Cardiac septum (tissue), 1 donor: ENCODE results near the gene PRRX1. TPM values are rescaled to one million over a fixed set of nuclear protein-coding genes. Genes with fewer than 3 reads are reported as not detected.

ENCODE experiments used
- DNase-seq: peaks from one replicate; pipeline ENCODE4 v3.0.0-alpha.2; 2020; ENCODE audit warnings: low spot score
- intact Hi-C: fragments of 100-400 bp; cut with DNase I; formaldehyde crosslinking; loops from one replicate; pipeline ENCODE4 v1.14.0; 2022
- total RNA-seq: library from RNA; stranded (reverse); fragmentation: NEBNext Ultra II Directional; extraction: Animal tissue kit (Norgen Biotek cat#: 25700); gene quantifications from one replicate; pipeline ENCODE4 v1.2.1, GENCODE V29; 2021
- donor health status: DM: no; HTN: no; CAD: no.

PRRX1 gene
- total RNA-seq, 1 donor from 2014 or later, result 124 TPM

GRCh38 chr1:170662561-170663403 lies 1.1 kb upstream of the PRRX1 start:
- no peak for DNase-seq
- intact Hi-C loops, result loop anchor here (5.0 to 10.0 kb wide), 5 partner anchors 105 to 738 kb away; no protein-coding TSS in a partner anchor

- DNase-seq, result no peak
- intact Hi-C loops, result loop anchor here (2.0 to 10.0 kb wide), 8 partner anchors 35 to 739 kb away; partner anchors contain the start of gene GORAB
Observed at GRCh38 chr1:170663404-170664092, 383 bp upstream of the PRRX1 start.

- intact Hi-C loops, result loop anchor here (2.0 to 10.0 kb wide), 8 partner anchors 34 to 740 kb away; partner anchors contain the start of gene GORAB
- DNase-seq, result no peak
Observed at GRCh38 chr1:170664828-170665612, 1.1 kb downstream of the PRRX1 start.

DNA sequence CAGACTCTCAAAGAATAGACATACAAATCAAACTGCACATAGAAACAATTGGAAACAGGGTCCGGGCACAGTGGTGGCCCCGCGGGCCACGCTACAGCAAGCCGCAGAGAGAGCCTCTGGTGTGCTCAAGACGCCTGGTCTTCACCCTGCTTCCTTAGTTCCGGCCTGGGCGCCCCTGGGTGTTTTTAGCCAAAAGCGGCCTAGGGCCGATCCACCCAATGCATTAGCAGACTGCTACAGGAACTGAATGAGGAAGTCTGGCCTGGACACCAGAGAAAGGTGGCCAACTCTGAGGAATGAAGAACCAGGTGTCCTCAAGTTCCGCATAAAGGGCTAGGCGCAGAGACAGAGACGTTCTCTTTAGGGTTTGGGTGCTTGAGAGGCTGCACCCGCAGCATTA lies 1.7 kb downstream of the PRRX1 start:
- intact Hi-C loops, result loop anchor here (2.0 to 10.0 kb wide), 5 partner anchors 33 to 741 kb away; partner anchors contain the start of gene GORAB

DNA sequence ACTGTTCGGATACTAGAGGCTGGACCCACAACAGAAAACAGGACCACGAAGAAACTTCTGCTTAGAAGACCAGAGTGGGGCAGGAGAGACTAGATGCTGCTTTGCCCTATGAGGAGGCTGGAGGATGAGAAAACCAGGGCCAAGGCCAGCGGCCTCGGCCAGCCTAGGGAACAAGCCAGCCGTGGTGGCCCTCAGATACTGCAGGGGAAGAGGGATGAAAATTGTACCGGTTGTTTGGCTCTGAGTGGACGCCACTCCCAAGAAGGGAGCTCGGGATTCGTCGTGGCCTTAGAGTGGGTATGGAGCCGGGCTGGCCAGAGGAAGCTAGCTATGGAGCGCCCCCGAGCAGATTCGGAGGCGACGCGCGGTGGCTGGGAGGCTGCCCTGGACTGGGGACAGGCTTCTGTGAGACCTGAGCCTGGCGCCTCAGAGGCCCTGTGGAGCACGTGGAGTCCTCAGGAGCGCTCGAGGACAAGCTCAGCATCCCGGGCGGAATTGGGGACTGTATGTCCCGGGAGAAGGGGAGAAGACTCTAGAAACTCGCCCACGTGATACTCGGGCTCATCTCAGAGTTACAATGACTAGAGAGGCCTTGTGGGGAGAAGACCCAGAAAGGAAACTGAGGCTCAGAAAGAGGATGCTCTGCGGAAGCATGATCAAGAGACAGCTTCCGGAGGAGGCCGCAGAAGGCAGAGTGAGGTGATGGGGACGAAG lies 2.8 kb downstream of the PRRX1 start:
- intact Hi-C loops, result loop anchor here (10.0 kb wide), 2 partner anchors 652 to 742 kb away; no protein-coding TSS in a partner anchor
- no peak for DNase-seq

More for the DNA sequence above, 1.7 kb downstream of the PRRX1 start:
- DNase-seq, result no peak

DNA sequence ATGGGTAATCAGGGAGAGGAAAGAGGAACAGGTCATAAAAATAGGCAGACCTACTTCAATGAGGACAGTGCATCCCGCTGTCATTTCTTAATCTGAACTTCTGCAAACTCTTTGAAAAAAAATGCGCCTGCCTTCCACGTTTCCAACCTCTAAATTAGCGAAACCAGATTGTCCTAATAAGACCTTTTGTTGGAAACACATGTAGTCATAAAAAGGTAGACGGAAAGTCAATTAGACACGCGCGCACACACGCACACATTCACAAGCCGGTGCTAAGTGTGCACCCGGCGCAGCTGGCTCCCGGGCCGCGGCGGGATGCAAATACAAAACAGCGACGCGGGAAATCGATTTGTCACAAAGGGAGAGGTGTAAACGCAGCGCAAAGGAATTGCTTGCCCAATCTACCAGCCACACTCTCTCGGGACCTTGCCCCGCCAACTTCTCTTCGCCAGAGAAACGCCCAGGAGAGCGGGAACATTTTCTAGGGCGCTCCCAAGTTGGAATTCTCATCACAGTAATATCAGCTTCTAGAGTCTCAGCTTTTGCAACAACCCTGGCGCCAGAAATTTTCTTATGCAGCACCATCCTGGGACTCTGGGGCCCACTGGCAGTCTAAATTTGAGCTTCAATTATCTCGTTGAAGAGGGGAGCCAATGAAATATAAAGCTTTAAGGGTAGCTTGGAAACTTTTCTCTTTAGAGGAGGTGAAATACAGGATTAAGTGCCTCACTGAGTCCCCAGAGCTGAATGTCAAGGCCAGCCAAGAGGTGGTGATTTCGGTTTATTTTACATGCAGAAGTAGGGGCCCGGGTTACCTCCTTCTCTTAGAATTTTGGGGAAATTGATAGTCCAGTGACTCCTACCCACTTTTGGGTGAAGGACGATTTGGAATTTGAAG lies 4.5 kb downstream of the PRRX1 start:
- no peak for DNase-seq
- intact Hi-C loops, result loop anchor here (10.0 kb wide), 2 partner anchors 654 to 744 kb away; no protein-coding TSS in a partner anchor

- intact Hi-C loops, result loop anchor here (10.0 kb wide), 2 partner anchors 654 to 744 kb away; no protein-coding TSS in a partner anchor
Observed at GRCh38 chr1:170669107-170669445, 5.1 kb downstream of the PRRX1 start.

DNA sequence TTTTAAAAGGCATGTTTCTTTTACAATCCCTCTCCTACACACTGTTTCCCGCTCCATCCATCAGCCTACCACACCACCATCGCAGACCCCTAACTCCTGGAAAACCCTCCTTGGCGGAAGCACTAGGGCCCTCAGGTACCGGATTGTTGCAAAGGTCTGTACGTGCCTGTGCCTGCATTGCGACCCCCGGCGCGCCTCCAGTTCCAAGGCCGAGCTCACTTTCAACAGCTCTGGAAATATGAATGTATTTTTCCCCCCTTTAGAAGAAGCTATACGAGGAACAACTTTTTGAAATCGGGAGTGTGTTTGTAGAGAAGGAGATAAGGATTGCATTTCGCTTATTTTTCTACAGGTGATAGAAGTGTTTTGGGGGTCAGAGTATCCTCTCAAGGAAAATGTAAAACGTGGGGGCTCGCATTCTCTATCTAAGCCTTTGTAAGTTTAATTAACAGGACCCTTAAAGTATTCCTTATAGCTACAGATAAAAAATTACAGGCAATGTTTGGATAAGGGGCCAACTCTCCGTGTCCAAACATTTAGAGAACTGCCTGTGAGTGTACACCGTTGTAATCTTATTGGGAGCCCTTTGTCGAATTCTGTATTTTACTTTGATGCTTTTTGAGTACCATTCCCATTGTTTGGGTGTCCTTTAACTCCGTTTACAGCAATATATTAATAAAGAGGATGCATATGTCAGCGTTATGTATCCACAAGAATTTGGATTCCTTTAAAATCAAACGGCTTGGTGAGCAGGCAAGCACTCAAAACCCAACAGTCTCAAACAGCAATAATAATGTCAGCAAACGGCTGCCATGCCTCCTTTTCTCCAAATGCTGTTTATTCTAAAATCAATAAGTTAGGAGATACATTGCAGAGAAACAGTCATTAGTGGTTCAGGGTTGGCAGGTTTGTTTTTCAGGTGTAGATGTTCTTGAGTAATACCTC lies 5.9 kb downstream of the PRRX1 start:
- intact Hi-C loops, result loop anchor here (5.0 to 10.0 kb wide), 4 partner anchors 55 to 745 kb away; no protein-coding TSS in a partner anchor
- DNase-seq, result no peak

More at GRCh38 chr1:170669107-170669445, 5.1 kb downstream of the PRRX1 start:
- DNase-seq, result no peak

DNA sequence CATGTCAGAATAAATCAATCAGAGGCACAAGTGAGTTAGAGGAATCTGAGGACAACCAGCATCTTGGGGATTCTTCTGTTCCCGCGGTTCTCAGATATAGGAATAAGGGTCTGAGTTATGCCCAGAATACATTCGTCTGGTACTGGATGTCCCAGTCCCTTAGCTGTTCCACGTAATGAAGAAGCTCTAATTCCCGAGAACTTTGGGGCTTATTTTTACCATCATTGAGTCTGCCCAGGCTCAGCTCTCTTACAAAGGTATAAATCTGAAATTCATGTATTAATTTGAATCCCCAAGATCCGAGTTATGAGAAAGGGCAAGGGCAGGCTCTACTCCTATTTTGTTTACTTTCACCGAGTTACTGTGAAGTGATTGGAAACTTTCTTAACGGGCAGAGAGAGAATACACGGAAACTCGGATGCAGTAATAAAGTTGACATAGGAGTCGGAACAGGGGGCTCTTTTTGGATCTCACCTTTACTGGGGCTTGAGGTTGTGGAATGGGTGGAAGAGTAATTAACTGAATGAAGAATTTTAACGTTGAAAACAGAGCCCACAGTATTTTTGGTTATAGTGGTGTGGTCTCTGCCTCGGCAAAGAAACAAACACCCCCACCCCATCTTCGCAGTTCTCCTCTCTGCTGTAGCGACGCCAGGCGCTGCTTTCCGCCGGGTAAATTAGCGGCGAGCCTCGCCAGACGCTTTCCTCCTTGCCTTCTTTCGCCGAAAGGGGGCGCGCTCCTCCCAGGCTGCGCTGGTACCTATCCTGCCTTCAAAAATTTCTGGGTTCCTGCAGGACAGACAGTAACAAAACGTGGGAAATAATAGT lies 7.1 kb downstream of the PRRX1 start:
- DNase-seq, result no peak
- intact Hi-C loops, result loop anchor here (5.0 to 10.0 kb wide), 2 partner anchors 54 to 211 kb away; no protein-coding TSS in a partner anchor

DNA sequence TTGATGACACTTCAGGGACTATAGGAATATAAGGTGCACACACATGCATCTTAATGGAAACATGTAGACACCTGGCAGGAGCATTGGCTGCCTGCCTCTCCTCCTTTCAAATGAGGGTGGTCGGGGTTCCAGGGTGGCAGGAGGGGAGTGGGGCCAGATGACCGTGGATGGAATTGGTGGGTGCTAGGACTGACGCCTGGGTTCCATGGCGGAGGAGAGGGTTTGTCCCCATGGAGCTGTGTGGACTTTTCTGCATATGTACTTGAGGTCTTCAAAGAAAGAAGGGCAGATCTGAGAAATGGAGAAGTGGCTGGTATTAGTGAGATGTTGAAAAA lies 7.7 kb downstream of the PRRX1 start:
- intact Hi-C loops, result loop anchor here (5.0 to 10.0 kb wide), 2 partner anchors 53 to 211 kb away; no protein-coding TSS in a partner anchor
- no peak for DNase-seq

DNA sequence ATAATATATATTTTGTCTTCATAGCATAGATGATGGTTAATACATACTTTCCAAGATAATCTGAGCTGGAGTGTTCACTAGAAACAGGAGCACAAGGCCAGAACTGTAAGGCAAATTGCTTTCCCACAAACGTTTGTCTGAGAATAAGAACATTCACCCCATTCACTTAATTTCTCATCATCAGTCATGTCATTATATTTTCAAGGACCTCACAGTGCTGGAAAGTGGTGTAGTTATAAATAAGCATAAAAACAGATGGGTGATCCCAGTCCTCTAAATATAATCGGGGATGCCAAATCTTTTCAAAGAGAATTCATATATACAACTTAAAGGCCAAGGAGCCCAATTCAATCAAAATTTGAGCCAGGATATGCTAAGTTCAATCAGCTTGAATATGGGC lies 8.4 kb downstream of the PRRX1 start:
- no peak for DNase-seq
- intact Hi-C loops, result loop anchor here (5.0 to 10.0 kb wide), 2 partner anchors 52 to 210 kb away; no protein-coding TSS in a partner anchor

GRCh38 chr1:170674239-170674638 lies 10.3 kb downstream of the PRRX1 start:
- no peak for DNase-seq
- intact Hi-C loops, result loop anchor here (5.0 to 10.0 kb wide), 2 partner anchors 51 to 208 kb away; no protein-coding TSS in a partner anchor

DNA sequence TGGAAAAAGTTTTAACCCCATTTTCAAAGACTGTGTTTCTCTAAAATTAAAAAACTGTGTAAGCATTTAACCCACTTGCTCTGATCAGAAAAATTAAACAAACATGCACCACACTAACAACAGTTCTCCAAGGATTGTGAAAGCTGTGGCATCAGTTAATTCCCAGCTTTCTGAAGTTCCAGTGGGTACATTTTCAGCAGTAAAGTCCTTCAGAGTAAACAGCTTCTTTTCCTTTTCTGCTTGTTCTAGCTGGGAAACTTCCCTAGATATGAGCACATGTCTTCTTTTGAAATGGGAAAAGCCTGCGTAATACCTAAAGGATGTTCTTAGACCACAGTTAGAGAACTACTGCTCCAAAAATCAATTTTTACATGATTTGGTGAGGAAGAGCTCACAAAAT lies 11.1 kb downstream of the PRRX1 start:
- intact Hi-C loops, result loop anchor here (5.0 to 10.0 kb wide), 2 partner anchors 50 to 207 kb away; no protein-coding TSS in a partner anchor
- no peak for DNase-seq

DNA sequence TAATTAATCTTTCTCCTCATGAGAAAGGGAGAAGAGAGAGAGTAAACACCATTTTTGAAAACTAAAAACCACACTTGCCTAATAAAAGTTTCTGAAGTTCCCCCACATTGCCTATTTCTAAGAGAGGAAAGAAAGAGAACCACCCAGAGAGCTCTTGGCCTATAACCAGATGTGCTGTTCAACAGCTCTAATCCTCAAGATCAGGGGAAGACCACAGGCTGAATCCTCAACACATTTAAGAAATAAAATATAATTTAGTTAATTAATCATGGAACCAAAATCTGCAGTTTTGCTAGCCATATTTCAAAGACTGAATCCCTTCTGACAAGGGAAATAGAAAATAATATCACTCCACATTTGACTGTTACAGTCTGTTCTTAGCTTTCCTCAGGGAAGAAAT lies 11.9 kb downstream of the PRRX1 start:
- DNase-seq, result no peak
- intact Hi-C loops, result loop anchor here (10.0 kb wide), 1 partner anchor 49 kb away; no protein-coding TSS in a partner anchor

DNA sequence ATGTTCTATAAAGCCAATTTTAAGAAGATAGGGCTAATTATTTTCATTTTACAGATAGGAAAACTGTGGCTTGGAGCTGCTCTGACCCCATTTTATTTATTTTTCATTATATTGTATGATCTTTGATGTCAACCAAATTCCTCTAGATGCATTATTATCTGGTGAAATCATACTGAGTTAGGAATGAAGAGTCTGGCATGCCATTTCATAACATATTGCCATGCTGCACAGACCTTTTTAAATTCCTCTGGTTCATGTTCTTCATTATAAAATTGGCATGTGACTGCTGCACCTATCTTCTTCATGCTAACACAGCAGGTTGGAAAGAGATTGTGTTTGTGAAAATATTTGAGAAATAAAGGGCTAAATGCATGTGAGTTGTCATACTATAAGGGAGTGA lies 12.7 kb downstream of the PRRX1 start:
- intact Hi-C loops, result loop anchor here (10.0 kb wide), 1 partner anchor 48 kb away; no protein-coding TSS in a partner anchor

More for the DNA sequence above, 12.7 kb downstream of the PRRX1 start:
- DNase-seq, result no peak
